Esophagus squamous epithelium (tissue), 5 donors: ENCODE data around the gene CCDC27. TPM values are rescaled to one million over a fixed set of nuclear protein-coding genes. Genes with fewer than 3 reads are reported as not detected.

Experiments used
- DNase-seq: peaks from one replicate; lab custom pipeline; 2025; lab: John Stamatoyannopoulos, UW
- H3K27ac ChIP-seq, 4 donors: fragments of 200-600 bp; sonication (generic); one replicate each; pipeline ENCODE4 v1.5.1; 2016 to 2019; ENCODE audit warnings: mild to moderate bottlenecking in 1 of 4
- H3K27me3 ChIP-seq, 4 donors: fragments of 200-600 bp; sonication (generic); 1 replicate in 3 of 4; 2 replicates in 1 of 4; pipeline versions ENCODE4 v1.5.1 to v1.6.0; 2017 to 2021; ENCODE audit warnings: antibody characterized with exemption in 1 of 4
- H3K36me3 ChIP-seq, 3 donors: fragments of 200-600 bp; sonication (generic); one replicate each; pipeline ENCODE4 v1.5.1; 2016 to 2019
- H3K4me1 ChIP-seq, 3 donors: fragments of 200-600 bp; sonication (generic); one replicate each; pipeline ENCODE4 v1.5.1; 2017 to 2019
- H3K4me3 ChIP-seq, 4 donors: fragments of 200-600 bp; sonication (generic); 1 replicate in 3 of 4; 2 replicates in 1 of 4; pipeline ENCODE4 v1.5.1; 2016 to 2019; ENCODE audit warnings: mild to moderate bottlenecking in 2 of 4, moderate library complexity in 1 of 4
- H3K9me3 ChIP-seq, 3 donors: fragments of 200-600 bp; sonication (generic); one replicate each; pipeline ENCODE4 v1.5.1; 2016 to 2019
- CTCF ChIP-seq, 6 experiments: fragments of 450-650 bp in 4 of 6; fragments of 200-600 bp in 2 of 6; sonication (generic) in 2 of 6; IDR thresholded peaks; one replicate each; pipeline ENCODE4 v1.5.1; 2016 to 2019; ENCODE audit warnings: antibody characterized with exemption in 6 of 6, mild to moderate bottlenecking in 4 of 6, moderate library complexity in 4 of 6
- POLR2A ChIP-seq, 4 donors: fragments of 450-650 bp; IDR thresholded peaks; one replicate each; pipeline ENCODE4 v1.6.1; 2017; ENCODE audit warnings: antibody characterized with exemption in 4 of 4, mild to moderate bottlenecking in 4 of 4, moderate library complexity in 3 of 4
- WGBS, 2 donors: methylation state at CpG; one replicate each; pipeline ENCODE4 v1.1.5; 2018; 5-methylcytosine and 5-hydroxymethylcytosine counted together
- intact Hi-C: fragments of 100-400 bp; cut with DNase I; formaldehyde crosslinking; loops from one replicate; pipeline ENCODE4 v1.15.0; 2022
- total RNA-seq, 4 donors: library from RNA; depleted of rRNA; stranded (reverse); fragments of >200 nt; gene quantifications; one replicate each; pipeline ENCODE4 v1.1.0, GENCODE V29; 2016
- donor health status: DM: yes; HTN: yes; CAD: no.

Gene CCDC27
- total RNA-seq, 4 donors from 2014 or later, result not detected

- H3K4me3 ChIP-seq, result no peak overlapping the region
- H3K27me3 ChIP-seq, result peaks cover 0 to 63% (median 0%) of the 10 kb centered on the region in 4 donors
- H3K36me3 ChIP-seq, result no peaks in the 10 kb centered on the region
- H3K4me1 ChIP-seq, result no peaks in the 10 kb centered on the region
- no peak overlapping the region for H3K27ac ChIP-seq
- DNase-seq, result no peak
- H3K9me3 ChIP-seq, result no peaks in the 10 kb centered on the region
- intact Hi-C loops, result no loop called here
- no peak for TF ChIP-seq POLR2A (IDR thresholded peaks at IDR 0.05)
- TF ChIP-seq CTCF (IDR thresholded peaks at IDR 0.05), result no peak
- WGBS, 2 donors, result 83% methylated on average over 4 of the region's 15 CpGs; no CpG with 5 or more reads in 1 of the 2 donors
These were observed 10.1 kb downstream of the CCDC27 start for GRCh38 chr1:3762151-3762872.

- Histone ChIP-seq H3K27me3 (peaks cover 0 to 64% (median 0%) of the 10 kb centered on the region in 4 donors), H3K9me3 (no peaks in the 10 kb centered on the region), H3K36me3 (no peaks in the 10 kb centered on the region), H3K4me3 (no peak overlapping the region), H3K27ac (no peak overlapping the region), H3K4me1 (no peaks in the 10 kb centered on the region)
- TF ChIP-seq POLR2A (IDR thresholded peaks at IDR 0.05), result no peak
- TF ChIP-seq CTCF (IDR thresholded peaks at IDR 0.05), result no peak
- WGBS, 2 donors, result 62 to 65% methylated on average over 5 of the region's 12 CpGs
- DNase-seq, result no peak
- intact Hi-C loops, result no loop called here
These were observed 10.6 kb downstream of the CCDC27 start for GRCh38 chr1:3762873-3763228.

GRCh38 chr1:3763351-3764125, 11.3 kb downstream of the CCDC27 start:
- Histone ChIP-seq H3K4me3 (no peak overlapping the region), H3K36me3 (no peaks in the 10 kb centered on the region), H3K27me3 (peaks cover 0 to 61% (median 0%) of the 10 kb centered on the region in 4 donors), H3K4me1 (no peaks in the 10 kb centered on the region), H3K27ac (no peak overlapping the region), H3K9me3 (no peaks in the 10 kb centered on the region)
- 77 to 78% methylated on average over 7 to 15 of the region's 31 CpGs for WGBS, 2 donors
- TF ChIP-seq CTCF (IDR thresholded peaks at IDR 0.05) (no peak), POLR2A (IDR thresholded peaks at IDR 0.05) (no peak)
- DNase-seq, result no peak
- intact Hi-C loops, result no loop called here

DNA sequence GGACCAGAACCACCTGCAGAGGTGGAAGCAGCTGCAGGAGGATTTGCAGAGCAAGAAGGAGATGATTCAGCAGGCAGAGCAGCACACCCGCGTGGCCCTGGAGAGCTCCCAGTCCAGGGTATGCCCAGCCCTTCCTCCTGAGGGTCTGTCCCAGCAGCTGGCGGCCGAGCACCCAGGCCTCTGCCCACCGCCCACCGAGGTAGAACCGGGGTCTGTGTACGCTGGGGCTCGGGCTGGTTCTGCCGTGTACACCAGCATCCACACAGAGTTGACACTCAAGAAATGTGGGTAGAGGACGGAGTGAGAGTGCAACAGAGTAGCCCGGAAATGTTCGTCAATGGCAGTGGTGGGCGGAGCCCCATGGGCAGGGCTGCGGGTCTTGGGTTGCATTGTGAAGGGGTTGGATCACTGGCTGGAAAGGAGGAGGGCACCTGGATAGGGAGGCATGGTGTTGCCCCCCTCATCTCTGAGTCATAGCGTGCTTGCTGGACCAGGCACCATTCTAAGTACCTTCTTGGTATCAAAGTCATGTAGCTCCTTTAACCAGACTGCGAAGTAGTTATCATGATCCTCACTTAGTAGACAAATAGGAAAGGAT, 15.2 kb downstream of the CCDC27 start:
- 87 to 96% methylated on average over 4 to 13 of the region's 17 CpGs for WGBS, 2 donors
- no peaks in the 10 kb centered on the region for H3K36me3 ChIP-seq
- H3K27ac ChIP-seq, result no peak overlapping the region
- no peak for DNase-seq
- TF ChIP-seq CTCF (IDR thresholded peaks at IDR 0.05), result no peak
- no peak for TF ChIP-seq POLR2A (IDR thresholded peaks at IDR 0.05)
- H3K9me3 ChIP-seq, result no peaks in the 10 kb centered on the region
- intact Hi-C loops, result no loop called here
- H3K4me1 ChIP-seq, result peaks cover 8 to 14% (median 9%) of the 10 kb centered on the region in 3 donors
- H3K27me3 ChIP-seq, result peaks cover 0 to 58% (median 0%) of the 10 kb centered on the region in 4 donors
- H3K4me3 ChIP-seq, result no peak overlapping the region
